Measurements from ENCODE around the gene ADAMTS17. TPM values are rescaled to one million over a fixed set of nuclear protein-coding genes. Genes with fewer than 3 reads are reported as not detected.

Gene ADAMTS17
- total RNA-seq, 1 experiment from 2014 or later, result 0.15 TPM

- no peaks in the 10 kb centered on the region for H3K4me1 ChIP-seq (ENCODE audit: insufficient read depth, low read length, poor library complexity, severe bottlenecking)
- BruUV-seq (replicated peaks), result no TSS peak
- no peak for DNase-seq (ENCODE audit: low spot score)
- H3K9me3 ChIP-seq (ENCODE audit: low read depth, low read length, poor library complexity, severe bottlenecking), result peaks cover 4% of the 10 kb centered on the region
- POLR2A ChIA-PET (ENCODE audit: low non-redundant PET), result no interaction called here
- H3K27ac ChIP-seq (ENCODE audit: low read depth, low read length, poor library complexity, severe bottlenecking), result no peak overlapping the region
- H3K36me3 ChIP-seq (ENCODE audit: insufficient read depth, low read length, poor library complexity, severe bottlenecking), result no peaks in the 10 kb centered on the region
- no peaks in the 10 kb centered on the region for H3K27me3 ChIP-seq (replicated peaks; ENCODE audit: insufficient read depth, low read depth, low read length, poor library complexity)
- TF ChIP-seq EZH2 (IDR thresholded peaks at IDR 0.05; ENCODE audit: borderline replicate concordance, low read depth, low read length, poor library complexity, severe bottlenecking), result no peak
- TF ChIP-seq CTCF (conservative IDR thresholded peaks at IDR 0.05; ENCODE audit: low read depth, low read length), result no peak
- intact Hi-C loops (cut with micrococcal nuclease; ENCODE audit: unreplicated experiment), result no loop called here
- CTCF ChIA-PET, result no interaction called here
- no peak overlapping the region for H3K4me3 ChIP-seq (ENCODE audit: low read depth, low read length, poor library complexity, severe bottlenecking)
Measured at GRCh38 chr15:100189849-100190248, 151.9 kb downstream of the ADAMTS17 start.

GRCh38 chr15:100189319-100189718 lies 152.5 kb downstream of the ADAMTS17 start:
- no peaks in the 10 kb centered on the region for H3K27me3 ChIP-seq (replicated peaks; ENCODE audit: insufficient read depth, low read depth, low read length, poor library complexity)
- ChIA-PET CTCF (no interaction called here), POLR2A (ENCODE audit: low non-redundant PET) (no interaction called here)
- no peak overlapping the region for H3K27ac ChIP-seq (ENCODE audit: low read depth, low read length, poor library complexity, severe bottlenecking)
- H3K4me1 ChIP-seq (ENCODE audit: insufficient read depth, low read length, poor library complexity, severe bottlenecking), result no peaks in the 10 kb centered on the region
- no TSS peak for BruUV-seq (replicated peaks)
- intact Hi-C loops (cut with micrococcal nuclease; ENCODE audit: unreplicated experiment), result no loop called here
- H3K36me3 ChIP-seq (ENCODE audit: insufficient read depth, low read length, poor library complexity, severe bottlenecking), result no peaks in the 10 kb centered on the region
- peaks cover 4% of the 10 kb centered on the region for H3K9me3 ChIP-seq (ENCODE audit: low read depth, low read length, poor library complexity, severe bottlenecking)
- TF ChIP-seq CTCF (conservative IDR thresholded peaks at IDR 0.05; ENCODE audit: low read depth, low read length), result no peak
- no peak for TF ChIP-seq EZH2 (IDR thresholded peaks at IDR 0.05; ENCODE audit: borderline replicate concordance, low read depth, low read length, poor library complexity, severe bottlenecking)
- H3K4me3 ChIP-seq (ENCODE audit: low read depth, low read length, poor library complexity, severe bottlenecking), result no peak overlapping the region
- DNase-seq (ENCODE audit: low spot score), result no peak

- no peak for TF ChIP-seq EZH2 (IDR thresholded peaks at IDR 0.05; ENCODE audit: borderline replicate concordance, low read depth, low read length, poor library complexity, severe bottlenecking)
- DNase-seq (ENCODE audit: low spot score), result no peak
- POLR2A ChIA-PET (ENCODE audit: low non-redundant PET), result no interaction called here
- Histone ChIP-seq H3K27me3 (replicated peaks; ENCODE audit: insufficient read depth, low read depth, low read length, poor library complexity) (no peaks in the 10 kb centered on the region), H3K36me3 (ENCODE audit: insufficient read depth, low read length, poor library complexity, severe bottlenecking) (no peaks in the 10 kb centered on the region), H3K4me3 (ENCODE audit: low read depth, low read length, poor library complexity, severe bottlenecking) (no peak overlapping the region), H3K4me1 (ENCODE audit: insufficient read depth, low read length, poor library complexity, severe bottlenecking) (no peaks in the 10 kb centered on the region), H3K27ac (ENCODE audit: low read depth, low read length, poor library complexity, severe bottlenecking) (no peak overlapping the region), H3K9me3 (ENCODE audit: low read depth, low read length, poor library complexity, severe bottlenecking) (peaks cover 4% of the 10 kb centered on the region)
- intact Hi-C loops (cut with micrococcal nuclease; ENCODE audit: unreplicated experiment), result no loop called here
- no TSS peak for BruUV-seq (replicated peaks)
- CTCF ChIA-PET, result no interaction called here
Measured at GRCh38 chr15:100187677-100188076, 154.1 kb downstream of the ADAMTS17 start.

- Histone ChIP-seq H3K36me3 (ENCODE audit: insufficient read depth, low read length, poor library complexity, severe bottlenecking) (no peaks in the 10 kb centered on the region), H3K27ac (ENCODE audit: low read depth, low read length, poor library complexity, severe bottlenecking) (no peak overlapping the region), H3K4me3 (ENCODE audit: low read depth, low read length, poor library complexity, severe bottlenecking) (no peak overlapping the region), H3K27me3 (replicated peaks; ENCODE audit: insufficient read depth, low read depth, low read length, poor library complexity) (no peaks in the 10 kb centered on the region), H3K9me3 (ENCODE audit: low read depth, low read length, poor library complexity, severe bottlenecking) (peaks cover 4% of the 10 kb centered on the region), H3K4me1 (ENCODE audit: insufficient read depth, low read length, poor library complexity, severe bottlenecking) (no peaks in the 10 kb centered on the region)
- POLR2A ChIA-PET (ENCODE audit: low non-redundant PET), result no interaction called here
- intact Hi-C loops (cut with micrococcal nuclease; ENCODE audit: unreplicated experiment), result no loop called here
- TF ChIP-seq EZH2 (IDR thresholded peaks at IDR 0.05; ENCODE audit: borderline replicate concordance, low read depth, low read length, poor library complexity, severe bottlenecking), result no peak
- TF ChIP-seq CTCF (conservative IDR thresholded peaks at IDR 0.05; ENCODE audit: low read depth, low read length), result no peak
- DNase-seq (ENCODE audit: low spot score), result no peak
- no TSS peak for BruUV-seq (replicated peaks)
- CTCF ChIA-PET, result no interaction called here
Measured at GRCh38 chr15:100186960-100187359, 154.8 kb downstream of the ADAMTS17 start.
